ENCODE results near the gene NEK8. TPM values are rescaled to one million over a fixed set of nuclear protein-coding genes. Genes with fewer than 3 reads are reported as not detected.

Gene NEK8
- total RNA-seq, 3 donors from 2014 or later = 5.8 to 7.7 (median 7.6) TPM

- Mint-ChIP-seq H3K4me3 (no peak overlapping the region), H3K9me3 (no peaks in the 10 kb centered on the region), H3K36me3 (ENCODE audit: insufficient read depth) (peaks cover 22% of the 10 kb centered on the region), H3K27me3 (ENCODE audit: low read depth) (no peaks in the 10 kb centered on the region), H3K4me1 (ENCODE audit: low read depth) (no peaks in the 10 kb centered on the region)
- DNase-seq (no peak), ATAC-seq (no peak)
Measured at GRCh38 chr17:28703552-28704218, 24.9 kb upstream of the NEK8 start.

GRCh38 chr17:28704219-28704858 is 24.2 kb upstream of the NEK8 start:
- Mint-ChIP-seq H3K4me3 (no peak overlapping the region), H3K27me3 (ENCODE audit: low read depth) (no peaks in the 10 kb centered on the region), H3K4me1 (ENCODE audit: low read depth) (no peaks in the 10 kb centered on the region), H3K36me3 (ENCODE audit: insufficient read depth) (peaks cover 22% of the 10 kb centered on the region), H3K9me3 (no peaks in the 10 kb centered on the region)
- no peak for DNase-seq
- ATAC-seq = no peak

- H3K9me3 Mint-ChIP-seq = no peaks in the 10 kb centered on the region
- H3K27me3 Mint-ChIP-seq (ENCODE audit: low read depth) = no peaks in the 10 kb centered on the region
- ATAC-seq = no peak
- peaks cover 19% of the 10 kb centered on the region for H3K36me3 Mint-ChIP-seq (ENCODE audit: insufficient read depth)
- H3K4me1 Mint-ChIP-seq (ENCODE audit: low read depth) = no peaks in the 10 kb centered on the region
- no peak overlapping the region for H3K4me3 Mint-ChIP-seq
- no peak for DNase-seq
Measured at GRCh38 chr17:28705074-28705659, 23.4 kb upstream of the NEK8 start.

GRCh38 chr17:28705728-28706334 is 22.8 kb upstream of the NEK8 start:
- no peaks in the 10 kb centered on the region for H3K27me3 Mint-ChIP-seq (ENCODE audit: low read depth)
- no peaks in the 10 kb centered on the region for H3K9me3 Mint-ChIP-seq
- DNase-seq = no peak
- peaks cover 16% of the 10 kb centered on the region for H3K36me3 Mint-ChIP-seq (ENCODE audit: insufficient read depth)
- no peak overlapping the region for H3K4me3 Mint-ChIP-seq
- H3K4me1 Mint-ChIP-seq (ENCODE audit: low read depth) = peaks cover 3% of the 10 kb centered on the region
- ATAC-seq = no peak

- Mint-ChIP-seq H3K9me3 (no peaks in the 10 kb centered on the region), H3K4me3 (no peak overlapping the region), H3K27me3 (ENCODE audit: low read depth) (no peaks in the 10 kb centered on the region), H3K4me1 (ENCODE audit: low read depth) (peaks cover 8% of the 10 kb centered on the region), H3K36me3 (ENCODE audit: insufficient read depth) (peaks cover 12% of the 10 kb centered on the region)
- ATAC-seq (no peak), DNase-seq (no peak)
Measured at GRCh38 chr17:28706471-28707338, 21.9 kb upstream of the NEK8 start.

- peaks cover 9% of the 10 kb centered on the region for H3K36me3 Mint-ChIP-seq (ENCODE audit: insufficient read depth)
- ATAC-seq = no peak
Measured at GRCh38 chr17:28707339-28707720, 21.3 kb upstream of the NEK8 start.

GRCh38 chr17:28710861-28711722 is 17.5 kb upstream of the NEK8 start:
- no peaks in the 10 kb centered on the region for H3K36me3 Mint-ChIP-seq (ENCODE audit: insufficient read depth)
- peak; percentile 85 for DNase-seq
- no peaks in the 10 kb centered on the region for H3K9me3 Mint-ChIP-seq
- peaks cover 7% of the 10 kb centered on the region for H3K27me3 Mint-ChIP-seq (ENCODE audit: low read depth)
- peak overlapping the region; percentile 80 for H3K4me3 Mint-ChIP-seq
- peak; percentile 89 to 93 for ATAC-seq
- H3K4me1 Mint-ChIP-seq (ENCODE audit: low read depth) = peaks cover 18% of the 10 kb centered on the region

More at GRCh38 chr17:28707339-28707720, 21.3 kb upstream of the NEK8 start:
- no peak for DNase-seq
- peaks cover 14% of the 10 kb centered on the region for H3K4me1 Mint-ChIP-seq (ENCODE audit: low read depth)
- no peak overlapping the region for H3K4me3 Mint-ChIP-seq
- H3K27me3 Mint-ChIP-seq (ENCODE audit: low read depth) = no peaks in the 10 kb centered on the region
- no peaks in the 10 kb centered on the region for H3K9me3 Mint-ChIP-seq

- DNase-seq = no peak
Measured at GRCh38 chr17:28711723-28712031, 16.9 kb upstream of the NEK8 start, which contains the start of gene PROCA1. PROCA1 (minus strand) TSS chr17:28711888; CDS start chr17:28711660, 228 bp downstream.

GRCh38 chr17:28712032-28712704 is 16.4 kb upstream of the NEK8 start:
- peak; percentile 36 to 42 for ATAC-seq
- Mint-ChIP-seq H3K27me3 (ENCODE audit: low read depth) (peaks cover 11% of the 10 kb centered on the region), H3K9me3 (no peaks in the 10 kb centered on the region), H3K4me3 (peak overlapping the region; percentile 80), H3K36me3 (ENCODE audit: insufficient read depth) (no peaks in the 10 kb centered on the region), H3K4me1 (ENCODE audit: low read depth) (peaks cover 18% of the 10 kb centered on the region)
- peak; percentile 51 for DNase-seq

More at GRCh38 chr17:28711723-28712031, 16.9 kb upstream of the NEK8 start, which contains the start of gene PROCA1:
- H3K9me3 Mint-ChIP-seq = no peaks in the 10 kb centered on the region
- peaks cover 18% of the 10 kb centered on the region for H3K4me1 Mint-ChIP-seq (ENCODE audit: low read depth)
- H3K36me3 Mint-ChIP-seq (ENCODE audit: insufficient read depth) = no peaks in the 10 kb centered on the region
- peak within 1 kb of the TSS; percentile 80 for H3K4me3 Mint-ChIP-seq
- H3K27me3 Mint-ChIP-seq (ENCODE audit: low read depth) = peaks cover 11% of the 10 kb centered on the region
- ATAC-seq = peak; percentile 34 to 42

GRCh38 chr17:28712705-28713415 is 15.7 kb upstream of the NEK8 start:
- DNase-seq (no peak), ATAC-seq (no peak)
- Mint-ChIP-seq H3K27me3 (ENCODE audit: low read depth) (peaks cover 11% of the 10 kb centered on the region), H3K9me3 (no peaks in the 10 kb centered on the region), H3K4me1 (ENCODE audit: low read depth) (peaks cover 18% of the 10 kb centered on the region), H3K36me3 (ENCODE audit: insufficient read depth) (no peaks in the 10 kb centered on the region), H3K4me3 (peak overlapping the region; percentile 80)

- ATAC-seq (no peak), DNase-seq (no peak)
- Mint-ChIP-seq H3K27me3 (ENCODE audit: low read depth) (peaks cover 14% of the 10 kb centered on the region), H3K36me3 (ENCODE audit: insufficient read depth) (no peaks in the 10 kb centered on the region), H3K4me1 (ENCODE audit: low read depth) (peaks cover 26% of the 10 kb centered on the region), H3K4me3 (no peak overlapping the region), H3K9me3 (no peaks in the 10 kb centered on the region)
Measured at GRCh38 chr17:28714281-28714680, 14.3 kb upstream of the NEK8 start.

- DNase-seq (no peak), ATAC-seq (no peak)
- Mint-ChIP-seq H3K4me3 (no peak overlapping the region), H3K9me3 (no peaks in the 10 kb centered on the region), H3K4me1 (ENCODE audit: low read depth) (peaks cover 29% of the 10 kb centered on the region), H3K36me3 (ENCODE audit: insufficient read depth) (peaks cover 5% of the 10 kb centered on the region), H3K27me3 (ENCODE audit: low read depth) (peaks cover 14% of the 10 kb centered on the region)
Measured at GRCh38 chr17:28715217-28715616, 13.4 kb upstream of the NEK8 start.

All from activated T-cell treated with anti-CD3 and anti-CD28 coated beads, Interleukin-2, amount 50 U/mL, for 4 hours (primary cell).